ENCODE data around the gene NXN. TPM values are rescaled to one million over a fixed set of nuclear protein-coding genes. Genes with fewer than 3 reads are reported as not detected.
"Not testable (repeated sequence)": the region's sequence is repeated elsewhere in the genome, so short reads cannot be mapped to it uniquely, and the experiment has no call there.

The NXN gene
- total RNA-seq, 4 donors from 2014 or later: 6.8 to 16.6 (median 11.1) TPM

DNA sequence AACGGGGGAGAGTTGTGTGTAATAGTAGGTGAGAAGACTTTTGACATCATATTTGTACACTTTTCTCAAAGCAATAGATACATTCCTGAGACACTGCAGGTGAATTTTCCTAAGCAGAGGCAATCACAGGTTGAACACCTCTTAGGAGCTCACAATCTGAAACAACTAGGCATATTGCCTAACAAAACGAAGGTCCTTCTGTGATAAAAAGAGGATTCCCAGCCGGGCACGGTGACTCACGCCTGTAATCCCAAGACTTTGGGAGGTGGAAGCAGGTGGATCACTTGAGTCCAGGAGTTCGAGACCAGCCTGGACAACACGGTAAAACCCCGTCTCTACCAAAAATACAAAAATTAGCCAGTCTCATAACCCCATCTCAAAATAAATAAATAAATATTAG is 17.4 kb downstream of the NXN start:
- TF ChIP-seq, protein P1, sequence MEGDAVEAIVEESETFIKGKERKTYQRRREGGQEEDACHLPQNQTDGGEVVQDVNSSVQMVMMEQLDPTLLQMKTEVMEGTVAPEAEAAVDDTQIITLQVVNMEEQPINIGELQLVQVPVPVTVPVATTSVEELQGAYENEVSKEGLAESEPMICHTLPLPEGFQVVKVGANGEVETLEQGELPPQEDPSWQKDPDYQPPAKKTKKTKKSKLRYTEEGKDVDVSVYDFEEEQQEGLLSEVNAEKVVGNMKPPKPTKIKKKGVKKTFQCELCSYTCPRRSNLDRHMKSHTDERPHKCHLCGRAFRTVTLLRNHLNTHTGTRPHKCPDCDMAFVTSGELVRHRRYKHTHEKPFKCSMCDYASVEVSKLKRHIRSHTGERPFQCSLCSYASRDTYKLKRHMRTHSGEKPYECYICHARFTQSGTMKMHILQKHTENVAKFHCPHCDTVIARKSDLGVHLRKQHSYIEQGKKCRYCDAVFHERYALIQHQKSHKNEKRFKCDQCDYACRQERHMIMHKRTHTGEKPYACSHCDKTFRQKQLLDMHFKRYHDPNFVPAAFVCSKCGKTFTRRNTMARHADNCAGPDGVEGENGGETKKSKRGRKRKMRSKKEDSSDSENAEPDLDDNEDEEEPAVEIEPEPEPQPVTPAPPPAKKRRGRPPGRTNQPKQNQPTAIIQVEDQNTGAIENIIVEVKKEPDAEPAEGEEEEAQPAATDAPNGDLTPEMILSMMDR (IDR thresholded peaks at IDR 0.05): no peak
- DNase-seq (ENCODE audit: low spot score) (no peak), ATAC-seq (ENCODE audit: low FRiP score) (no peak)

DNA sequence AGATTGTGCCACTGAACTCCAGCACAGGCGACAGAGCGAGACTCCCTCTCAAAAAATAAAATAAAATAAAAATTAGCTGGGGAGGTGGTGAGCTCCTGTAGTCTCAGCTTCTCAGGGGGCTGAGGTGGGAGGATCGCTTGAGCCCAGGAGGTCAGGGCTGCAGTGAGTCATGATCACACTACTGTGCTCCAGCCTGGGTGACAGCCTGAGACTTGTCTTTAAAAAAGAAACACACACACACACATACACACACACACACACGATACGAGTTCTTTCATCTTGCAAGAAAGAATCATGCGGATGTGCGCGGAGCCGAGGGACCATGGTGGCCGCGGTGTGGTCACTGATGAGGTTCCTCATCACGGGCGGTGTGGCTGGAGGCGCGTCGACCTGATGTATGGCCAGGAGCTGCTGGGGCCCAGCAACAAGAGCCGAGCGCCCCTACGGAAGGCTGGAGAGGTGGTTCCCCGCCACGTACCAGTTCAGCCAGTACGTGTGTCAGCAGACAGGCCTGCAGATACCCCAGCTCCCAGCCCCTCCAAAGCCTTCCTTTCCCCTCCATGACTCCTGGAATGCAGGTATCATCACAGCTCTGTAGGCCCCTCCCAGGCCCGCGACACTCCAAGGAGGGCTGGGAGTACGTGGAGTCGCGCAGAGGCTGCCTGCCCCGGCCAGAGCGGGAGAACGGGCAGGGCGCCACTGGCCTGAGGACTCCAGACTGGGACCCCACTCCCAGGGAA is 20.7 kb downstream of the NXN start:
- no peak for DNase-seq (ENCODE audit: low spot score)
- no peak for ATAC-seq (ENCODE audit: low FRiP score)
- TF ChIP-seq, protein P1 (IDR thresholded peaks at IDR 0.05): no peak

DNA sequence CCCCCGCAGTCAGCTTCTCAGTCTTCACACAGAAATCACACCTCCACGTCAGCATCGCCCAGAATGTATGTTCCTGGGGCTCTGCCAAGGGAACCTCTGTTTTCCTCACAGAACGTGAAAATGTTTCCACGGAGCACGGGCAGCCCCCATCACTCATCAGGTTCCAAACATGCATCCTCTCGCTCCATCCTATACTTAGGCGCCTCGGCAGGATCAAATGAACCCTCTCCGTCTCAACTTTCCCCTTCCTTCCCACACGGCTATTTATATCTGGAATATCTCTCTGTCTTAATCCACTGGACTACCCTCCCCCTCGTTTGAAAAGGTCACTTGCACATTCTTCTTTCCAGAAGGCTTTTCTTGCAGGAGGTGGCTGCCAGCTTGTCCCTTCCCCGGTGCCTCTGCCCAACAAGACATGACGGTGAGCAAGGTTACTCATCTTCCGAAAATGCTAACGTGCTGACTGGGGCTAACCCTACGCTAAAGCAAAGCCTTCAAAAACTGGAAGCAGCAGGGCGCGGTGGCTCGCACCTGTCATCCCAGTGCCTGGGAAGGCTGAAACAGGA is 21.6 kb downstream of the NXN start:
- DNase-seq (ENCODE audit: low spot score): no peak
- TF ChIP-seq, protein P1 (IDR thresholded peaks at IDR 0.05): no peak
- ATAC-seq (ENCODE audit: low FRiP score): no peak

DNA sequence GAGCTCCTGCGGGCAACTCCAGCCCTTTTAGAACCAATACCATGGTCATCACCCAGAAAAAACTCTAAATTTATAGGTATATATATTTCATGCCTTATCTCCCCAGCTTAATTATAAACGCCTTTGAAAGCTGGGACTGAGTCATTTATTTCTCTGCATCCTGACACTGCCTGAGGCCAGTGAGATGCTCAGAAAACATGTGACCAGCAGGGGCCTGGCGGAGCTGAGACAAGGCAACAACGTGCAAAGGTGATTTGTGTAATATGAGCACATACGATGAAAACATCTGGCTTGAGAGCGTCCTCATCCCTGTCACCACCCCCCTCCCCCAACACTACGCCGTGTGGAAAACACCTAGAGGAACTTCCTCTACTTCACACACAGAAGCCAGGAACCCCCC is 22.7 kb downstream of the NXN start:
- DNase-seq (ENCODE audit: low spot score) (no peak), ATAC-seq (ENCODE audit: low FRiP score) (no peak)
- TF ChIP-seq, protein P1 (IDR thresholded peaks at IDR 0.05): no peak

DNA sequence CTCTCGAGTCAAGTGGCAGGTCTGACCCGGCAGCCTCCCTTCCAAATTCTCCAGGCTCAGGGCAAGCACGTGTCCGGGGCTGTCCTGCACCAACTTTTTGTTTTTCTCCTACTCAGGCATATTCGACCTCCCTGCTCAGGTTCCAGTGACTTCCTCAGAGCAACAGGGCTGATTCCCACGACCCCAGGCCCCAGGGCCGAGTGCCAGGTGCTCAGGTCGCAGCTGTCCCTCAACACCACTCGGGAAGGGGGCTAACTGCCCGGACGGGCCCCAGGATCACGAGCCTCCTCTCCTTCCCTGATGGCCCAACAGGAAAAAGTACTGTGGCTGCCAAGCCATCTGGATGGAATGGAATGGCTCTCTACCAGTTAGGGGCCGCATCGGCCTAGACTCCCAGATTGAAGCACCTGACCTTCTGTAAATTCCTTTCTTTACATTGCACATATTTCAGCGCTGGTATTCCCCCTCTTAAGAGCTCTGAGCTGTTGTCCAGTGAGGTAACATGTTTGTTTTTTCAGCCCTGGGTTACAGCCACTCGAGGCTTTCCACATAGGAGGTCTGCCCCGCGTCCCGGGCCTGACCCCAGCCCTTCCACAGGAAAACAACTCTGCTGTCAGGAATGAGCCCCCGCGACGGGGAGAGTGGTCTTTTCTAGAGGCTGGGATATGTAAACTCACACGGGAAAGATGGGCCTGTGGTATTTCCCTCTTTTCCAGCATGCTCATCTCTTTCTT is 25.0 kb downstream of the NXN start:
- no peak for DNase-seq (ENCODE audit: low spot score)
- TF ChIP-seq, protein P1 (IDR thresholded peaks at IDR 0.05): no peak
- ATAC-seq (ENCODE audit: low FRiP score): no peak

DNA sequence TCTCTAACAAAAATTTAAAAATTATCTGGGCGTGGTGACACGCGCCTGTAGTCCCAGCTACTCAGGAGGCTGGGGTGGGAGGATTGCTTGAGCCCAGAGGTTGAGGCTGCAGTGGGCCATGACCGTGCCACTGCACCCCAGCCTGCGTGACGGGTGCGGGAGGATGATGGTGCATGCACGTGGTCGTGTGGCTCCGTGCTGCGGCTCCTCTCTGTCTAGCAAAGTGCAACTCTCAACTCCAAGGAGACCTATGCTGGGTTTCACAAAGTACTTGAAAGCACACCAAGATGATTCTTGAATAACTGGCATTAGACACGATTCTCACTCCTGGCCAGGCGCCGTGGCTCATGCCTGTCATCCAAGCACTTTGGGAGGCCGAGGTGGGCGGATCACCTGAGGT is 25.8 kb downstream of the NXN start:
- TF ChIP-seq, protein P1 (IDR thresholded peaks at IDR 0.05): no peak
- ATAC-seq (ENCODE audit: low FRiP score) (no peak), DNase-seq (ENCODE audit: low spot score) (no peak)

DNA sequence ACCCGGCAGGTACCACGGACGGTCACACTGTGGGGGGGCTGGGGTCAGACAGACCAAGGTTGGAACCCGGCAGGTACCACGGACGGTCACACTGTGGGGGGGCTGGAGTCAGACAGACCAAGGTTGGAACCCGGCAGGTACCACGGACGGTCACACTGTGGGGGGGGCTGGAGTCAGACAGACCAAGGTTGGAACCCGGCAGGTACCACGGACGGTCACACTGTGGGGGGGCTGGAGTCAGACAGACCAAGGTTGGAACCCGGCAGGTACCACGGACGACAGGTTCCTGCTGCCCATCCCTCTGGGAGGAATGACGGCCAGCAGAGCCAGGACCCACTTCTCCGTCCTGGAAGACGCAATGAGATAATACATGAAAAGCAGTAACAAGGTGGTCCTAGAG is 27.0 kb downstream of the NXN start:
- not testable (repeated sequence) for ATAC-seq (ENCODE audit: low FRiP score); DNase-seq (ENCODE audit: low spot score)

All from omental fat pad (tissue), 4 donors.